Heart left ventricle (tissue), 16 donors: ENCODE results near the gene CHST1. TPM values are rescaled to one million over a fixed set of nuclear protein-coding genes. Genes with fewer than 3 reads are reported as not detected.

Experiments
- ATAC-seq, 4 donors: fragments of 200-7000 bp; cut with Tn5 transposase; one replicate each; pipeline ENCODE4 v1.9.1; 2020 to 2022; ENCODE audit warnings: moderate library complexity in 4 of 4, mild to moderate bottlenecking in 3 of 4, moderate number of reproducible peaks in 1 of 4
- DNase-seq, 5 donors: peaks; one replicate each; pipeline ENCODE4 v3.0.0-alpha.2; 2020
- H3K27ac ChIP-seq, 12 donors: fragments of 200-600 bp; sonication (generic) in 4 of 12; one replicate each; pipeline versions ENCODE4 v1.5.0 to v1.8.0; 2016 to 2022; ENCODE audit warnings: mild to moderate bottlenecking in 2 of 12
- H3K27me3 ChIP-seq, 9 donors: fragments of 200-600 bp; sonication (generic) in 2 of 9; one replicate each; pipeline versions ENCODE4 v1.5.1 to v1.8.0; 2016 to 2022; ENCODE audit warnings: mild to moderate bottlenecking in 3 of 9
- H3K36me3 ChIP-seq, 9 donors: fragments of 200-600 bp; sonication (generic) in 2 of 9; one replicate each; pipeline versions ENCODE4 v1.5.0 to v1.8.0; 2018 to 2022; ENCODE audit warnings: mild to moderate bottlenecking in 2 of 9
- H3K4me1 ChIP-seq, 12 donors: fragments of 200-600 bp; sonication (generic) in 4 of 12; one replicate each; pipeline versions ENCODE4 v1.5.0 to v1.8.0; 2016 to 2022; ENCODE audit warnings: mild to moderate bottlenecking in 3 of 12
- H3K4me3 ChIP-seq, 12 donors: fragments of 200-600 bp; sonication (generic) in 4 of 12; one replicate each; pipeline versions ENCODE4 v1.5.0 to v1.8.0; 2017 to 2022; ENCODE audit warnings: mild to moderate bottlenecking in 9 of 12, moderate library complexity in 4 of 12
- H3K9me3 ChIP-seq, 12 donors: fragments of 200-600 bp; sonication (generic) in 4 of 12; one replicate each; pipeline versions ENCODE4 v1.5.0 to v1.8.0; 2016 to 2022; ENCODE audit warnings: mild to moderate bottlenecking in 1 of 12
- CTCF ChIP-seq, 12 donors: fragments of 200-600 bp; sonication (generic) in 4 of 12; IDR thresholded peaks; one replicate each; pipeline versions ENCODE4 v1.5.0 to v1.8.0; 2018 to 2022; ENCODE audit warnings: antibody characterized with exemption in 12 of 12, mild to moderate bottlenecking in 5 of 12
- POLR2A ChIP-seq, 2 donors: fragments of 450-650 bp; IDR thresholded peaks; one replicate each; pipeline ENCODE4 v1.6.1; 2017; ENCODE audit warnings: antibody characterized with exemption in 2 of 2, mild to moderate bottlenecking in 2 of 2, moderate library complexity in 2 of 2
- WGBS, 4 donors: extraction: QIAGEN DNeasy Blood & Tissue Kit in 2 of 4; methylation state at CpG; one replicate each; pipeline versions ENCODE4 v1.1.5 to v1.1.7; 2013 to 2018; 5-methylcytosine and 5-hydroxymethylcytosine counted together
- intact Hi-C, 10 donors: fragments of 100-400 bp; cut with DNase I; formaldehyde crosslinking; loops; one replicate each; pipeline versions ENCODE4 v1.11.1 to v1.14.2; 2022
- polyA plus RNA-seq, 2 donors: library from polyadenylated mRNA; stranded (reverse); fragments of 200-250 nt; gene quantifications; one replicate each; pipeline ENCODE4 v1.2.3, GENCODE V29; 2013
- total RNA-seq, 9 donors: library from RNA; depleted of rRNA in 2 of 9; stranded (reverse); fragments of >200 nt in 2 of 9; fragmentation: NEBNext Ultra II Directional in 3 of 9; extraction: Animal tissue kit (Norgen Biotek cat#: 25700) in 3 of 9; gene quantifications; one replicate each; pipeline versions ENCODE4 v1.1.0 to v1.2.4, GENCODE V29; 2016 to 2023
- donor health status: ischemic (EF 13 %, LVEDD 7.1; RV severe dilation, severe dysfunction).
- donor health status: healthy with polysubstance abuse.
- donor health status: DM: no; HTN: yes; CAD: no.
- donor health status: DM: no; HTN: no; CAD: no.
- donor health status: ischemic (EF 25% LVEDD 6.9; RV normal size, moderate dysfunction).
- donor health status: ischemic (EF 25% LVEDD 5.7; RV mildly dilated, moderate dysfunction).
- donor health status: healthy.
- donor health status: DM: yes; HTN: yes; CAD: no.
- donor health status: ischemic (EF 35%, LVEDD 5.7; RV mildly dilated, moderate dysfunction).
- donor health status: nonischemic (EF 11% LVEDD 7.7; RV severe dilation, severe dysfunction).
- donor health status: DM: yes; HTN: yes; CAD: no.
- donor health status: PGD.
- donor health status: ischemic (EF 29% LVEDD 5.4; RV normal size, mild dysfunction).
- donor health status: nonischemic (EF 23%, LVEDD 6.1; RV moderate dilation, normal function).

Gene CHST1
- total and polyA plus RNA-seq, 11 donors, result 0.59 to 6.5 (median 1.8) TPM

DNA sequence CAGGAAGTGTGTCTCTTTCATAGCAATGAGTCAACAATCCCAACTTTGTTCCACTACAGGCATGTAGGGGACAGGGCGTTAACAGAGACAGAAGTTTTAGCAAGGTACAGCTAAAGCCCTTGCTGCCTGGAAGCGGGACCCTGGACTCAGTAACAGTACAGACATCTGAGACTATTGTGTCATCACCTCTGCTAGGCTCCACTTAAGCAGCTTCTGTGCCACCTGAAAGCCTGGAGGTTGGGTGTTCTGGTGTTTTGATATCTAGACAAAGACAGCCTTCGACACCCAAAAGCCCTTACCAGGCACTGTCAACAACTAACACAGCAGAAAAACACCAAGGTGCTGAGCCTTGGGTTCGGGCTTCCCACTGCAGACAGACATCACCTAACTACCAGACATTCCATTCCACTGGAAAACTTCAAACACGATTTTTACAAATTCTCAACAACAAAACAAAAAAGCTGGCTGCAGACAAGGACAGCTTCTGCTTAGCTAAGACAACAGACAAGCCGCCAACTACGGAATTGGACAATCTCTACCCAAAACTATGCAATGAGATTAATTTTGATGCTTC, 20.6 kb upstream of the CHST1 start:
- Histone ChIP-seq H3K4me1 (peaks cover 0 to 10% (median 0%) of the 10 kb centered on the region in 12 donors), H3K4me3 (no peak overlapping the region), H3K36me3 (no peaks in the 10 kb centered on the region), H3K27ac (no peak overlapping the region), H3K9me3 (no peaks in the 10 kb centered on the region), H3K27me3 (no peaks in the 10 kb centered on the region)
- TF ChIP-seq POLR2A (IDR thresholded peaks at IDR 0.05), result no peak
- TF ChIP-seq CTCF (IDR thresholded peaks at IDR 0.05), result no peak
- WGBS, 4 donors, result 88 to 93% (median 91%) methylated on average over 7 of the region's 7 CpGs
- no peak for DNase-seq
- intact Hi-C loops, result no loop called here
- ATAC-seq, result no peak

GRCh38 chr11:45684440-45684839, 19.0 kb upstream of the CHST1 start:
- H3K4me3 ChIP-seq, result no peak overlapping the region
- ATAC-seq (no peak), DNase-seq (no peak)
- no peaks in the 10 kb centered on the region for H3K36me3 ChIP-seq
- no peaks in the 10 kb centered on the region for H3K27me3 ChIP-seq
- WGBS, 4 donors, result 68 to 80% (median 76%) methylated on average over 6 of the region's 6 CpGs
- H3K27ac ChIP-seq, result no peak overlapping the region
- H3K9me3 ChIP-seq, result no peaks in the 10 kb centered on the region
- intact Hi-C loops, result no loop called here
- TF ChIP-seq CTCF (IDR thresholded peaks at IDR 0.05) (no peak), POLR2A (IDR thresholded peaks at IDR 0.05) (no peak)
- peaks cover 0 to 10% (median 0%) of the 10 kb centered on the region in 12 donors for H3K4me1 ChIP-seq

DNA sequence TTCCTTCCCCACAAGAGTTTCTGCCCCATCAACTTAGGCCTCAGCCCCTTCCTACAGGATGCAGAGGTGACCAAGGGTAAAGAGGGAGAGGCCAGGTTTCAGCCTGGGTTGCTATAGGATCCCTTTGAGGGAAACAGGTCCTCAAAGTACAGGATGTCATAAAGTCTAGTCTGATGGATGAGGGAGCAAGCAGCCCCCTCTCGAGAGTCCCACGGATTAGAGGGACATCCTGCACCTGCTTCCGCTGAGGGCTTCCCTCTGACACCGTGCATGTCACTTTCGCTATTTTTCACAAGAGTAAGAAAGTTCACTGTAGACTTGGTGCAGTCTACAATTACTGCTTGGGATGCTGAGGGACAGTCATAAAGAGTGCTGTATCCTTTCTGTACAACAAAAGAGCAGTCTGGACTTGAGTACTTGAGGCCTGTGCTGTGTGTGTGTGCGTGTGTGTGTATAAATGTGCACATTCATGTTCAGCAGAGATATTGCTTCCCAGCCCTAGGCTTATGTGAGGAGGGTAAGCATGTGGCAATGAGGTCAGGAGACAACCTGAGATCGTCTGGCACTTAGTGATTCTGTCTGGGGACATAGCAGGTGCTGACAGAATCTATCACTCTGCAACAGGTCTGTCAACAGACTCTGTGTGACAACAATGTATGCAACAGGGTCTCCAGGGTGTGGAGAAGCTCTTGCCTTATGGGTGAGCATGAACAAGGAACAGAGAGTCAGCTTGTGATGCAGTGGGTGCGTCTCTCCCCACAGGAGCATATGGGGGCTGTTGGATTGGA, 18.0 kb upstream of the CHST1 start:
- intact Hi-C loops, result no loop called here
- Histone ChIP-seq H3K4me3 (no peak overlapping the region), H3K4me1 (peaks cover 0 to 10% (median 0%) of the 10 kb centered on the region in 12 donors), H3K9me3 (no peaks in the 10 kb centered on the region), H3K27ac (no peak overlapping the region), H3K36me3 (no peaks in the 10 kb centered on the region), H3K27me3 (no peaks in the 10 kb centered on the region)
- no peak for DNase-seq
- no peak for ATAC-seq
- TF ChIP-seq POLR2A (IDR thresholded peaks at IDR 0.05), result no peak
- TF ChIP-seq CTCF (IDR thresholded peaks at IDR 0.05), result no peak
- 69 to 79% (median 74%) methylated on average over 8 of the region's 8 CpGs for WGBS, 4 donors

DNA sequence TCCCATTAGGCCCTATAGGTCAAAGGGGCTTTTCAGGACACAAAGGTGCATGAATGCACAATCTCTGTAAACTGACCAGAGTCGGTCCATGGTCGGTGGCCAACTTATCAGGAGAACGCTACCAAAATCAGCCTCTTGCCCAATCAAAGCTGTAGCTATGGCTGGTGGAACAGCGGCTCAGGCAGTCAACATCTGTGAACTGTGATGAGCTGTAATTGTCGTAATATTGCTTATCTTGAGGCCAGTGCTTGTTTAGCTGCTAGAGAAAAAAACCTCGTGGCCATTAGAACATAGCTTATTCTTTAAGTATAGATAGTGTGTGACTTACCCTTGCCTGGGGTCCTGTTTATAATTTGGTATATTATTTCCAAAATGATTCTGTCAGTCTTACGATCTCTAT, 14.4 kb upstream of the CHST1 start:
- Histone ChIP-seq H3K27me3 (no peaks in the 10 kb centered on the region), H3K36me3 (no peaks in the 10 kb centered on the region), H3K4me1 (no peaks in the 10 kb centered on the region), H3K4me3 (no peak overlapping the region), H3K9me3 (no peaks in the 10 kb centered on the region), H3K27ac (no peak overlapping the region)
- DNase-seq (no peak), ATAC-seq (no peak)
- TF ChIP-seq CTCF (IDR thresholded peaks at IDR 0.05) (no peak), POLR2A (IDR thresholded peaks at IDR 0.05) (no peak)
- intact Hi-C loops, result no loop called here
- 74 to 85% (median 78%) methylated on average over 7 of the region's 7 CpGs for WGBS, 4 donors
